Skin epidermis (tissue), 12 donors: ENCODE data around the gene ORM1.
A peak's percentile ranks its signal among the peaks of the same experiment; 100 is the strongest.

Experiments used
- H3K27ac ChIP-seq, 21 experiments: fragments of 200-600 bp; sonication (generic) in 11 of 21; one replicate each; pipeline ENCODE4 v1.5.0; 2020; ENCODE audit warnings: mild to moderate bottlenecking in 3 of 21, inconsistent platforms in 2 of 21, moderate library complexity in 2 of 21
- H3K4me3 ChIP-seq, 7 experiments: fragments of 200-600 bp; sonication (generic) in 2 of 7; one replicate each; pipeline ENCODE4 v1.5.0; 2020; ENCODE audit warnings: inconsistent platforms in 2 of 7, mild to moderate bottlenecking in 2 of 7, moderate library complexity in 1 of 7

ORM1 gene

DNA sequence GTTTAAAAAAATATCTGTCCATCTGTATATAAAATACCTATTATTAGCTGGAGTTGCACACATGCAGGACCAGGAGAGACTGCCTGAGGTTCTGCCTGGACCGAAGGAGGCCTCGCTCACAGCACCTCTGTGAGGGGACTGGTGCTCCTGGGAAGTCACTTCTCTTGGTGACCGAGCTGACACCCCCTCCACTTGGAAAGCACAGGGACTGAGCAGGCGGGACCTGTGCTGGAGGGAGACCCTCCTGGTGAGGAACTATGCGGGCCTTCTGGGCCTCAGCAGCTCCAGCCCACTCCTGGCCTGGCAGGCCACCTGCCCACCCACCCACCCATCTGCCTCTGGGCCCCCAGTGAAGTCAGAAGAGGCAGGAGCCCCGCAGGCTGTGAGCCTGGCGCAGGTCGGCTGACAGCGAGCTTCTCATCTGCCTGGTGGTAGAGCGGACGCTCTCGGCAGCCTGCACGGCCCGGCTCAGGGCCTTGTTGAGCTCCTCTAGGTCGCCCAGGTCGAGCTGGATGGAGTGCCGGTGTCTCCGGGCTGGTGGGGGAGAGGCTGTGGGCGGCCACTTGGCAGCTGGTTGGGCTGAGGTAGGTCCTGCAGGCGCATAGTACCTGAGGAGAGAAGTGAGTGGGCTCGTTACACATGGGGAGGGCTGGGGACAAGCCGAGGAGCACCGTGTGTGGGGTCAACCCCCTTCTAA is 13.9 kb downstream of the ORM1 start:
- Histone ChIP-seq H3K4me3 (no peak overlapping the region), H3K27ac (peak overlapping the region in 1 of 21 experiments; percentile 31)

DNA sequence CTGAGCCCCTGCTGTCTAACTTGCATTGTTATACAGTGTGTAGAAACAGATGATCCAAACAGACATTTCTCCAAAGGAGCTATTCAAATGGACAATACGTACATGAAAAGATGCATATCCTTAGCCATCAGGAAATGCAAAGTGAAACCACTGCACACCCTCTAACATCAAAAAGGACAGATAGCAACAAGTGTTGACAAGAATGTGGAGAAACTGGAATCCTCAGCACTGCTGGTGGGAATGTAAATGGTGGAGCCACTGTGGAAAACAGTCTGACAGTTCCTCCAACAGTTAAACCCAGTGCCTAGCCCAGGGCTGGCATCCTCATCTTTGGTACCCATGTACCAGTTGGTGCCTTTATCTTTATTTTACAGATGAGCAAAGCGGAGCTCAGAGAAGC is 15.3 kb downstream of the ORM1 start:
- Histone ChIP-seq H3K4me3 (no peak overlapping the region), H3K27ac (no peak overlapping the region)

DNA sequence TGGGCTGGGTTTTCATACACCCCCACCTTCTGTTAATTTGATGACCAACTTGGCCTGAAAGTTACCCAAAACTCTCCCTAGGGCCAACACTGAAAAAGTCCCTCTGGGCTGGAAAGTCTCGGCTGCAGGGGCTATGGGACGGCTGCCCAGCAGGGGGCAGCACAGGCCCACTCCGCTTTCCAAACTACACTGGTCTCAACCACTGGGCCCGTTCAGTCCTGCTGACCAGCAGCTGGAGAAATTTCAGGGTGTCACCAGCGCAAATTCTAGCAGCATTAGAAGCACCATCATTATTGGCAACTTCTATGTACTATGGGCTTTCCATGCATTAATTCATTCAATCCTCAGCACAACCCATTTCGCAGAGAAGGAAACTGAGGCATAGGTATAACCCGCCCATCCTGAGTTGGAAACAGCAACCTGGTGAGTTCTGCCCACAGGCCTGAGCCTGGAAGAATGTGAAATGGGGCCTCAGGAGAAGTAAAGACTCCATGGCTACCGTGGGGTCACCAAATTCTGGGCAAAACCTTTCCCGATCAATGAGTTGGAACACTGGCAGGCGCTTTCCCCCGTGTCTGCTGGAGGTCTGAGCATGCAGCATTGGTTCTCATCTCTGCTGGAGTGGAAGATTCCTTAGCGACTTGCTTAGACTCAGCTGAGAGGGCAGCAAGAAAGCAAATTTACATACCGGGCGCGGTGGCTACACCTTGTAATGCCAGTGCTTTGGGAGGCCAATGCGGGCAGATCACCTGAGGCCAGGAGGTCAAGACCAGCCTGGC is 16.4 kb downstream of the ORM1 start:
- H3K27ac ChIP-seq, result no peak overlapping the region

DNA sequence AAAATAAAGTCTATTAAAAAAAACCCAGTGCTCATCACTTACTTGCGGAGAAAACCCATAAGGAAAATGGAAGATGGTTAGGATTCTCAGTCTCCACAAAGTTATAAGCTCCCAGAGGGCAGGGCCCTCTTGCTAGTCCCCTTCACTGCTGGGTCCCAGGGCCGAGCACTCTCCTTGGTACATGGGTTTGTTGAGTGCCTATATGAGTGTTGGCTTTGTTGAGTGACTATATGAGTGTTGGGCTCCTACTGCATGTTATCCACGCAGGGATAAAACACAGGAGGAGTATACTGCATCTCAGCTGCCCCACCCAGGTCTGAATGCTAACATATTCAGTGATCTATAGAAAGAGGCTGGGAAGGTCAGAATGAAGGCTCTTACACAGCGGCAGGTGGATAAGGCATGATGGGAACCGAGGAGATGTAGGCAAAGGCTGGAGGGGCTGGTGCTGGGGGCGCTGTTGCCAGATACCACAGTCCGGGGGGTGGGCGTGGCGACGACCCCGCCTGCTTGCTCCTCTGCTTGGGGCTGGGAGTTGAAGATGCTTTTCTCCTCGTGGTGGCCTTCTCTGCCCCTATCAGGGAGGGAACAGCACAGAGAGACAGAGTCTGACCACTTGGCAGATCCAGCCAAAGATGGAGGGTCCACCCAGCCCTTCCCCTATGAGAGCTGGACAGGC is 18.4 kb downstream of the ORM1 start:
- H3K27ac ChIP-seq, result no peak overlapping the region
- H3K4me3 ChIP-seq, result no peak overlapping the region

More for the DNA sequence above, 16.4 kb downstream of the ORM1 start:
- no peak overlapping the region for H3K4me3 ChIP-seq

DNA sequence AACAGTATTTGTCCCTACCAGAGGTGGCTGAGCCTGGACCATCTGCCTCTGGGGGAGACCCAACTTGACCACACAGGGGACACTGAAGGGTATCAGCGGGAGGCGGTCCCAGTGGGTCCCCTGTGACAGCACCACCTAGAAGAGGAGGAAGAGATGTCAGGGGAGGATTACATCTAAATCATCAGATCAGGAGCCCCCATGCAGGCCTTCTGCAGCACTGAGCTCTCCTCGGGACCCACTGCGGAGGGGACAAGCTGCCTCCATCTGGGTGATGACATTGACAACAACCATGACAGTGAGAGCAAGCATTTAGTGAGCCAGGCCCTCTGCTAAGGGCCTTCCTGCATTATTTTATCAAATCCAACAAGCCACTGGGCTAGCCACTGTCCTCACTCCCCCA is 19.1 kb downstream of the ORM1 start:
- Histone ChIP-seq H3K4me3 (no peak overlapping the region), H3K27ac (no peak overlapping the region)

DNA sequence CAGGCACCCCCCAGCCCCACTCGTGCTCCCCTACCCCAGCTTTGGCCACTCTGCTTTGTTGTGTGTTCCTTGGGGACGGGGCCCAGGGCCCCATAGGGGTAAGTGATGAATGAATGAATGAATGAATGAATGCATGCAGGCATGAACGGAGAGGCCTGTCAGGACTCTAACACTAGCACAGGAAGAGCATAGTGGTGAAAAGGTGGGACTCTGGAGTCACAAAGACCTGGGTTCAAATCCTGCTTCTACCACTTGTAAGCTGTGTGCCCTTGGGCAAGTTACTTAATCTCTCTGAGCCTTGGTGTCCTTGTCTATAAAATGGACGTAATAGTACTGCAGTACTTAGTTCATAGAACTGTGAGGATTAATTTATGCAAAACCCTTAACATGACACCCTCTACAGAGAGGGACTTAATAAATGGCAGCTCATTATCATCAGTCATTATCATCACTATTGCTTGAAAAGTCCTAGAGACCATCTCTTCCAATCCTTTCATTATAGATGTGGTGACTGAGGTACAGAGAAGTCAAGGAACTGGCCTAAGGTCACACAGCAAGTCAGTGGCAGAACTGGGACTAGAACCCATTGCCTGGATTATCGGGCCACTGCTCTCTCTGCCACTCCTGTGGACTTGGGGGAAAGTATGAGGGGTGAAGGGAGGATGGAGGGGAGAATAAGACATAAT is 20.0 kb downstream of the ORM1 start:
- Histone ChIP-seq H3K4me3 (no peak overlapping the region), H3K27ac (no peak overlapping the region)

DNA sequence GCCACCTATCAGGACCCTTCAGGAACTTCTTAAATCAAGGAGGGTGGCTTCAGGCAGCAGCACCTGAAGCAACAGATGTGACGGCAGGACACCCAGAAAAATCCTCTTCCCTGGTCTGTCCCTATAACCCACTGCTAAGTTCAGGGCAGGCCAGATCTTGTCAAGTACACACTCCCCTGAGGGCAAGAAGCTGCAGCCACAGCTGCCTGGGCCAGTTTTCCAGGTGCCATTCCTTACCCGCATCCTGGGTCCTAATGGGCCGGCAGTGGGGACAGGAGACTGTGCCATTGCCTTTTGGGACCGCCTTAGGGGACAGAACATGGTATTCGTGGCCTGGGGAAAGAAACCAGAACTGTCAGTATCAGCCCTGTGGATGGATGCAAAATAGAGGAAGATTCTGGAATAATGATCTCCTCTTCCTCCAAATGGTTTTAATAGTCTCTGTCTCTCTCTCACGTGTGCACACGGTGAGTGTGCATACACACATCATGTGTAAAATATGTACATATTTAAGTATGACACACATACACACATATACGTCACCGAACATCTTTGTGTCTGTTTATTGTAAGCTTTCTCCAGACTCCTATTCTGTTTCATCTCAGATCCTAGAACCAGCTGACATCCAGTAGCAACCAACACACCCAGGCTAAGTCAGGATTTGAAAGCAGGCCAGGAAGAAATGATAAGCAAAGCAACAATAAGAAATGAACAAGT is 20.7 kb downstream of the ORM1 start:
- no peak overlapping the region for H3K4me3 ChIP-seq
- no peak overlapping the region for H3K27ac ChIP-seq

DNA sequence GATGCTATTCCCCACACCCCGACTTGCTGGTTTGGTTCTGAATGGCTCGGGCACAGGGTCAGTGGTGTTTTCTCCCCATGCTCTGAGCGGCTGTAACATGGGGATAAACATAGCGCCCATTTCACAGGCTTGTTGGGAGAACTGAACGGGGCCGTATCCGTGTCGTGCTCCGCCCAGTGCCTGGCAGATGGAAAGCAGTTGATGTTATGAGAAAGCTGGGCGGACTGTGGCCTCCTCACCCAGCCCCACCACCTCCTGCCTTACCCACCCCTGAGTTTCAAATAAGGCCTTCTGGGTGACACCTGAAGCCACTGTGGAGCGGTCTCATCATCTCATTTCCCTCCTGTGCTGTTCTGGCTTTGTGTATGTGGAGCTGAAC is 21.3 kb downstream of the ORM1 start:
- Histone ChIP-seq H3K4me3 (no peak overlapping the region), H3K27ac (no peak overlapping the region)

DNA sequence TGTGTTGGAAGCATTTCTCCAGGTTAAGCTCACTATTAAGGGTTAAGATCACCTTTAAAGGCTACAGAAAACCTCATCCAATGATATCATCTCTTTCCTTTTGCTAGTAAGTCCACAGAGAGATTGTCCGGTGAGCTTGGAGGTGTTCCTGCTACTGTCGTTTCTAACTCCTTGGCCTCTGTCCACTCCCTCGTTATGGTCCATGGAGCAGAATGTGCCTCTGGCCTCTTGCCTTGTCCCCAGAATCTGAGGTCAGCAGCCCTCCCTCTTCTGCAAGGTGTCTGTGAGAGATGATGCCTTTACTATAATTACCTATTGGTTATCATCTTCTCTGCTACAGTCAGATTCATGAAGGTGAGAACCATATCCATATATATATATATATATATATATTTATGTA is 21.8 kb downstream of the ORM1 start:
- H3K27ac ChIP-seq, result no peak overlapping the region

DNA sequence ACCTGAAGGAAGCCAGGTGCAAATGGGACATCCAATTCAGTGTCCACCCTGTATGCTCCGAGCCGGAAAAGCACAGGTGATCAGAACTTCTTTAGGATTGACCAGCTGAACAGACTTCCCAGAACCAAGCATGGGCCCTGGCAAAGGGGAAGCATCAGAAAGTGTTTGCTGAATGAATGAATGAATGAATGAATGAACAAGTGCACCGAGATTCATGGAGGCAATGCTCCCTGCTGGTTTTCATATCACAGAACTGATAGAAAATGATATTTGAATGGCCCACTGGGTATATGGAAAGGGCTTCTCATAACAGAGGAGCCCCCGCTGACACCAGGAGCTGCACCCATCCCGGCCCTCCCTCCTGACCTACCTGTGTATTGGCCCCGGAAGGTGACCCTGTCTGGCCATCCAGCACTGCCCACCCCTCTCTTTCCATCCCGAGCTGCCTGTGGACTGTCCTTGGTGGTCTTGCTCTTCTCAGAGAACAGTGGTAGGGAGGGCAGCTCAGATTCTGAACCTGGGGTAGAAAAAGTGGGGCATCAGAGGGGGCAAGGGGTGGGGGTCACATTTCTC is 22.7 kb downstream of the ORM1 start:
- Histone ChIP-seq H3K4me3 (no peak overlapping the region), H3K27ac (no peak overlapping the region)

More for the DNA sequence above, 21.8 kb downstream of the ORM1 start:
- no peak overlapping the region for H3K4me3 ChIP-seq

DNA sequence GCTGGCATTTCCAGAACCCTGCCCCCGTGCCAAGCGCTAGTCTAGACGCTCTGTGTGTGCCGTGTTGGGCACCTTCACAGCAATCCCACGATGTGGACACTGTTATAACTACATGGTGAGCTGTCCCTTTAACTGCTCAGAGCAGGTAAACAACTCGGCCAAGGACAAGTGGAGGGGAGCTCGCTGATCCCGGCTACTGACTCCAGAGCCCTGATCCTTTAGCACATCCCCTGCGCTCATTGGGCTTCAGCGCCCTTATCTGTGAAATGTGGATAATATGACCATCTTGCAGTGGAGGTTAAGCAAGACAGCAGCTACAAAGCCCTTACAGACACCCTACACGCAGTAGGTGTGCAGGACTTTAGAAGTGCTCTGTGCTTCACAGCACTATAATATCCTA is 23.2 kb downstream of the ORM1 start:
- no peak overlapping the region for H3K27ac ChIP-seq

DNA sequence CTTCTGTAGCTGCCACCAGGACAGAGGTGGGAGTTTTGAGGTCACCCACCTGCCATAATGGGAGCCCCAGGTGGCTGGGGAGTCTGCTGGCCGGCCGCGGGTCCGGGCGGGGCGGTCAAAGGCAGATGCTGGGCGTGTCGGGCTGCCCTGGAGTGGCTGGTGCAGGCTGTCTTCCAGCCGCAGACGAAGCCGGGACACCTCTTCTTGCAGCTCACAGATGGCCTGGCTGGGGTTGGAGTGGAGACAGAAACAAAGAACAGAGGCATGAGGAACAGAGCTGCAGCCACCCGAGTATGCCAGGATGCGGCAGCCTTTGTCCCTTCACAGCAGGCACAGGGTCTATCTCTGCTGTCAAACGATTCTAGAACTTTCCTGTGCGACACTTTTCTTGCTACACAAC is 24.8 kb downstream of the ORM1 start:
- Histone ChIP-seq H3K4me3 (no peak overlapping the region), H3K27ac (peak overlapping the region in 1 of 21 experiments; percentile 56)

More for the DNA sequence above, 23.2 kb downstream of the ORM1 start:
- H3K4me3 ChIP-seq, result no peak overlapping the region

DNA sequence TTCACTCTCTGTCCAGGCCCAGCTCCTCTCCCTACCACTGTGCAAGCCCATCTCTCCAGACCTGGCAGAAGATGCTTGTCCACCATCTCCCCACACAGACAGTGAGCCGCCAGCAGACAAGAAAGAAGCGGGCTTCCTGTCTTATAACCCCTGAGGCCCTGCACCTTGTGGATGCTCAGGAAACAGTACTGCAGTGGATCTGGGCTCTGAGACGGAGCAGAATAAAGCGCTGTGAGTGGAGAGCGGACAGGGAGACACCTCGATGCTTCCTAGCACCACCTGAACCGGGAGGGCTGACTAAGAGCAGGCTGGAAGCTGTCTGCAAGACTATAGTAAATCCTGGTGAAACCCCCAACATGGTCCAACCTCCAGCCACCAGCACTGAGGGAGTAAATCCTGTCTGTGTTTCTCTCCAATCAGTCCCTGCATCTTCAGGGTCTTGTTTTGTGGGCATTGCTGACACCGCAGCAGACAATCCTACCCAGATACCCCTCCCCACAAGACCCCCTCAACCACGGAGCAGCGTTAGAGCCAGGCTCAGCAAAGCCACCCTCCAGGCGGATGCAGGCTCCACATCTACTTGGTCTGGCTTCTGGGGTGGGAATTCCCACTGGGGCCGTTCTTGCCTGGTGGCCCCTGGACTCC is 25.5 kb downstream of the ORM1 start:
- Histone ChIP-seq H3K4me3 (no peak overlapping the region), H3K27ac (peak overlapping the region in 7 of 21 experiments; percentile 12 to 74 (median 50))

DNA sequence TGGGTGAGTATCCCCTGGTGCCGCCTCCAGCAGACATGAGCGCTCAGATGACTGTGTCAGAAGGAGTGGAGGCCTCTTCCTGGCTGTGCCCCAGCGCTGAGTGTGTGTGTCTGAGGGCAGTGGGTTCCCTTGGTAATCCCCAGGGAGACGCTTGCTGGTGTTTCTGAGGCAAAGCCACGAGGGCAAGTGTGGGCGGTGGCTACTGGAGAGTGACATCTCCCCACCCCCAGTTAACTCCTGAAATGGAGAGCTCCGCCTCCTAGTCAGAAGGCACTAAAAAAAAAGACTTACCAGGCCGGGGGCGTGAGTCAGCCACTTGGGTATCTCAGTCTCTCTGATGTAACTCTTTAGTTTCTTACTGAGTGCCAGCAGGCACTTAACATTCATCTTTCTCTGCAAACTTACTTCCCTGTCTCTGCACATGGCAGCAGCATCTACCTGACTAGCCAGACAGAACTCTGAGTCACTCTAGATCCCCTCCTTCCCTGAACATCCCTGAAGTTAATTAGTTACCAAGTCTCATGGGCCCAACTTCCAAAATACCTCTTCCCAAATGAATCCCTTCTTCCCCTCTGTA is 26.1 kb downstream of the ORM1 start:
- Histone ChIP-seq H3K27ac (peak overlapping the region in 8 of 21 experiments; percentile 12 to 74 (median 50)), H3K4me3 (no peak overlapping the region)

DNA sequence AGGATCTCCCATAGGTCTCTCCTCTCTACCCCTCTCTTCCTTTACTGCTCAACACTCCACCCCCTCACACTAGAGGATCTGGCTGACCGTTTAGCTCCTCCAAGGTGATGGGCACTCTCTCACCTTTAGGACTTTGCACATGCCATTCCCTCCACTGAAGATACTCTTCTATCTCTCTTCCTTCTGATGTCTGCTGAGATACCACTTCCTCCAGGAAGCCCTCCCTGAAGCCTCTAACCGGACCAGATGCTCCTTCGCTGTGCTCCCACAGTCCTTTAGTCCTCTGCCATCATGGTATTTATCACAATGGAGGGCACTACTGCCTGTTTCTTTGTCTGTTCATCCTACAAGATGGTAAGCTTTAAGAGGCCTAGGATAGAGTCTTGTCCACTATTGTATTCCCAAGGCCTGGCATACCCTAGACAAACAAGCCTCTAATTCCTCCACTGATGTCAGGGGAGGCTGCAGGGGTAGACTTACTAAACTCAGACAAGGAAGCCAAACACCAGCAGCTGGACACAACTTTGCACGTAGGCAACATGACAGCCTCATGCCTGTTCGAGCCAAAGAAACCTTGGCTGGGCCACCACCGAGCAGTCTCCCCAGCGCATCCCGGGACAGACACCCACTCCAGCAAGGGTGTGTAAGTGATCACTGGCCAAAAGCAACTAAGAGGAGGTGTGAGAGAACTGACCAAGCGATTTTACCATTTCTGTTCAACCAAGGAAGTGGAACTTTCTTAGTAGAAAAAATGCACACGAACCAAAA is 27.0 kb downstream of the ORM1 start:
- peak overlapping the region in 7 of 21 experiments; percentile 0 to 56 (median 38) for H3K27ac ChIP-seq
- no peak overlapping the region for H3K4me3 ChIP-seq

DNA sequence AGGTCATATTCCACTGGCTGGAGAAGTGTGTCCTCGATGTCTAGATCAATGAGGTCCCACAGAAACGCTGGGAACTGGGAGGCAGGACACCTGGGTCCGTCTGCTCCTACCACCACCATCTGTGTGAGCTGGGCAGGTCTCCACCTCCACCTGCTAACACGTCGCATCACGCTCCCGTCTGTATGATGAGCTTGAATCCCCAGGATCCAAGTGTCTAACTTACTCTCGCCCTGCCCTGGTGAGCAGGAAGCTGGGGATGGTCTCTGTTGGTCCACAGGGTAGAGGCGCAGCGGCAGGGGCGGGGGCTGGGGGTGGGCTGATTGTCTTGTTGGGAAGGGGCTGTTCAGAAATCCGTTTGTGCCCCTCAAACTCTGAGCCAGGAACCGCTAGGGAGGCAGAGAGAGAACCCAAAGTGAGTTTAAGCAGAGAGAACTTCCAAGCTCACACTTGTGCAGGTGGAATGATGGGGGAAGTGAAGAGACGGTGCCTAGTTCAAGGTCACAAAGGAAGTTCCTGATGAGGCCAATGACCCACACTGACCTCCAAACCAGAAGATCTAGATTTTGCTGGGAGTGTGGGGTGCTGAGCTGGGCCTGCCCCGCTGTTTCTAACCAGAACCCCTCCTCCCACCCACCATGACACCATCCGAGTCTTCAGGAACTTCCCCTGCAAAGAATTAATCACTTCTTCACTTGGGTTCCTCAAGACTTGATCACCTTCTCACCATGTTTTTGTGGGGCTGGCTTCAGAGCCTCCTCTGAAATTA is 27.9 kb downstream of the ORM1 start:
- peak overlapping the region in 1 of 21 experiments; percentile 56 for H3K27ac ChIP-seq

DNA sequence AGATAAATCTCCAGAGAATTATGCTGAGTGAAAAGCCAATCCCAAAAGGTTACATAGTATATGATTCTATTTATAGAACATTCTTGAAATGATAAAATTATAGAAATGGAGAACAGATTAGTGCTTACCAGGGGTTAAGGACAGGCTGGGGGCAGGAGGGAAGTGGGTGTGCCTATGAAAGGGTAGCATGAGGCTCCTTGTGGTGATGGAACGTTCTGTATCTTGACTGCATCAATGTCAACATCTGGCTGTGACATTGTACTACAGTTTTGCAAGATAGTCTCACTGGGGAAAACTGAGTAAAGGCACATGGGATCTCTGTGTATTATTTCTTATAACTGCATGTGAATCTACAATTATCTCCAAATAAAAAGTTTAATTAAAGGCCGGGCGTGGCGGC is 29.0 kb downstream of the ORM1 start:
- Histone ChIP-seq H3K27ac (no peak overlapping the region), H3K4me3 (no peak overlapping the region)

More for the DNA sequence above, 27.9 kb downstream of the ORM1 start:
- H3K4me3 ChIP-seq, result no peak overlapping the region
